Measurements from ENCODE around the gene NXNL2.
A peak's percentile ranks its signal among the peaks of the same experiment; 100 is the strongest.

- TF ChIP-seq JUND (IDR thresholded peaks at IDR 0.05) (no peak), CTCF (IDR thresholded peaks at IDR 0.05 in 2 of 3, conservative IDR thresholded peaks at IDR 0.05 in 1 of 3; ENCODE audit: borderline replicate concordance in 1 of 3, insufficient read depth in 1 of 3, low read depth in 2 of 3, low read length in 2 of 3) (peak; percentile 67 to 82 (median 79)), POLR2A (IDR thresholded peaks at IDR 0.05; ENCODE audit: borderline replicate concordance, extremely low read depth, insufficient read depth, insufficient read length) (no peak), POLR2AphosphoS5 (IDR thresholded peaks at IDR 0.05; ENCODE audit: low read depth, low read length) (no peak), EZH2 (IDR thresholded peaks at IDR 0.05) (no peak), RAD21 (IDR thresholded peaks at IDR 0.05; ENCODE audit: low read depth) (peak; percentile 81)
- TF ChIP-seq, protein P1, sequence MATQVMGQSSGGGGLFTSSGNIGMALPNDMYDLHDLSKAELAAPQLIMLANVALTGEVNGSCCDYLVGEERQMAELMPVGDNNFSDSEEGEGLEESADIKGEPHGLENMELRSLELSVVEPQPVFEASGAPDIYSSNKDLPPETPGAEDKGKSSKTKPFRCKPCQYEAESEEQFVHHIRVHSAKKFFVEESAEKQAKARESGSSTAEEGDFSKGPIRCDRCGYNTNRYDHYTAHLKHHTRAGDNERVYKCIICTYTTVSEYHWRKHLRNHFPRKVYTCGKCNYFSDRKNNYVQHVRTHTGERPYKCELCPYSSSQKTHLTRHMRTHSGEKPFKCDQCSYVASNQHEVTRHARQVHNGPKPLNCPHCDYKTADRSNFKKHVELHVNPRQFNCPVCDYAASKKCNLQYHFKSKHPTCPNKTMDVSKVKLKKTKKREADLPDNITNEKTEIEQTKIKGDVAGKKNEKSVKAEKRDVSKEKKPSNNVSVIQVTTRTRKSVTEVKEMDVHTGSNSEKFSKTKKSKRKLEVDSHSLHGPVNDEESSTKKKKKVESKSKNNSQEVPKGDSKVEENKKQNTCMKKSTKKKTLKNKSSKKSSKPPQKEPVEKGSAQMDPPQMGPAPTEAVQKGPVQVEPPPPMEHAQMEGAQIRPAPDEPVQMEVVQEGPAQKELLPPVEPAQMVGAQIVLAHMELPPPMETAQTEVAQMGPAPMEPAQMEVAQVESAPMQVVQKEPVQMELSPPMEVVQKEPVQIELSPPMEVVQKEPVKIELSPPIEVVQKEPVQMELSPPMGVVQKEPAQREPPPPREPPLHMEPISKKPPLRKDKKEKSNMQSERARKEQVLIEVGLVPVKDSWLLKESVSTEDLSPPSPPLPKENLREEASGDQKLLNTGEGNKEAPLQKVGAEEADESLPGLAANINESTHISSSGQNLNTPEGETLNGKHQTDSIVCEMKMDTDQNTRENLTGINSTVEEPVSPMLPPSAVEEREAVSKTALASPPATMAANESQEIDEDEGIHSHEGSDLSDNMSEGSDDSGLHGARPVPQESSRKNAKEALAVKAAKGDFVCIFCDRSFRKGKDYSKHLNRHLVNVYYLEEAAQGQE (IDR thresholded peaks at IDR 0.05; ENCODE audit: low read depth): no peak
Observed at GRCh38 chr9:88593537-88594185, 58.7 kb downstream of the NXNL2 start.

Data from HCT116 (cell line).